ENCODE data around the gene GMEB1. TPM values are rescaled to one million over a fixed set of nuclear protein-coding genes. Genes with fewer than 3 reads are reported as not detected.

Gene GMEB1
- total and polyA plus RNA-seq, 10 of the 15 experiments (the other 5 are each of a cell fraction or from before 2014, with no cell fraction given): 4.9 to 17.6 (median 9.4) TPM

- TF ChIP-seq IRF5 (IDR thresholded peaks at IDR 0.05; ENCODE audit: borderline replicate concordance) (no peak), SMARCA5 (IDR thresholded peaks at IDR 0.05) (0 out of 2 replicates have a peak, but pooled peaks have one; percentile 35), SPI1 (IDR thresholded peaks at IDR 0.05; ENCODE audit: borderline replicate concordance, insufficient read depth, low read depth, low read length) (no peak), TCF7 (IDR thresholded peaks at IDR 0.05; ENCODE audit: borderline replicate concordance) (no peak), EED (IDR thresholded peaks at IDR 0.05; ENCODE audit: low read depth) (no peak), ATF2 (IDR thresholded peaks at IDR 0.05; ENCODE audit: low read length) (no peak), FOS (IDR thresholded peaks at IDR 0.05; ENCODE audit: borderline replicate concordance, extremely low read depth, insufficient read length) (no peak), NRF1 (conservative IDR thresholded peaks at IDR 0.05; ENCODE audit: low read depth, low read length) (peak; percentile 70), E2F8 (IDR thresholded peaks at IDR 0.05; ENCODE audit: low read depth, partially characterized antibody) (peak; percentile 59), USF2 (IDR thresholded peaks at IDR 0.05; ENCODE audit: borderline replicate concordance, low read depth, low read length) (peak; percentile 66; the same call in 1 of the 2 replicates), POLR2AphosphoS2 (IDR thresholded peaks at IDR 0.05; ENCODE audit: low read depth, low read length) (peak; percentile 79), PAX8 (IDR thresholded peaks at IDR 0.05) (no peak; the same call in 1 of the 2 replicates), PML (IDR thresholded peaks at IDR 0.05; ENCODE audit: low read length) (peak; percentile 95), TCF3 (IDR thresholded peaks at IDR 0.05; ENCODE audit: borderline replicate concordance, insufficient read depth, low read depth, low read length) (peak; percentile 81), CBX5 (IDR thresholded peaks at IDR 0.05; ENCODE audit: low read depth) (peak; percentile 83; the same call in 1 of the 2 replicates), EGR1 (IDR thresholded peaks at IDR 0.05; ENCODE audit: borderline replicate concordance in 1 of 2, low read depth in 2 of 2, low read length in 2 of 2) (peak; percentile 32 to 33; a peak in 2 of 3 replicates), MAX (IDR thresholded peaks at IDR 0.05; ENCODE audit: low read depth, low read length) (peak; percentile 98), CEBPB (IDR thresholded peaks at IDR 0.05; ENCODE audit: borderline replicate concordance in 1 of 2, low read depth in 2 of 2, low read length in 2 of 2) (no peak), BCL11A (IDR thresholded peaks at IDR 0.05; ENCODE audit: low read depth, low read length) (no peak), FOXM1 (IDR thresholded peaks at IDR 0.05; ENCODE audit: low read depth, low read length) (no peak), POLR2A (IDR thresholded peaks at IDR 0.05; ENCODE audit: low read depth, low read length) (peak; percentile 99), E2F4 (IDR thresholded peaks at IDR 0.05; ENCODE audit: low read depth, low read length) (no peak)
These were observed 25.5 kb upstream of the GMEB1 start, which contains the start of gene TAF12 (continued) for GRCh38 chr1:28642847-28643635.

All from GM12878 (cell line).